Endothelial cell of umbilical vein (primary cell): ENCODE measurements around the gene SIRT5. TPM values are rescaled to one million over a fixed set of nuclear protein-coding genes. Genes with fewer than 3 reads are reported as not detected.

Experiments
- BruUV-seq: library from RNA; stranded (reverse); fragments of 400-500 nt; replicated peaks from 2 replicates; lab custom pipeline; 2021; lab: Mats Ljungman, UMichigan
- CTCF ChIA-PET: fragments of 300-600, 350-600 bp; sonication (Branson Sonifier 250); formaldehyde crosslinking; loops from one replicate; lab custom pipeline; 2021; ENCODE audit warnings: antibody characterized with exemption, inconsistent platforms; lab: Charles Lee
- POLR2A ChIA-PET: fragments of 300-600, 350-600 bp; sonication (Branson Sonifier 250); formaldehyde crosslinking; loops from one replicate; lab custom pipeline; 2021; ENCODE audit warnings: antibody characterized with exemption, inconsistent platforms; lab: Charles Lee
- DNase-seq: peaks from one replicate; pipeline ENCODE4 v3.0.0-alpha.2; 2011; ENCODE audit warnings: low read depth, low spot score
- FAIRE-seq: peaks from 2 replicates; lab custom pipeline; 2011; peaks lifted over from hg19 to GRCh38; lab: Jason Lieb, UNC
- H2AFZ ChIP-seq: 2 replicates; pipeline ENCODE4 v1.6.0; 2012; ENCODE audit warnings: low read depth, low read length, control low read depth, inconsistent platforms
- H3K27ac ChIP-seq: 2 replicates; pipeline ENCODE4 v1.5.1; 2011; ENCODE audit warnings: low read depth, mild to moderate bottlenecking, control low read depth, low read length, moderate library complexity; ENCODE audit not compliant: insufficient read depth
- H3K27me3 ChIP-seq, 2 experiments: 2 replicates each; pipeline versions ENCODE4 v1.6.0 to v1.6.1; 2011; ENCODE audit warnings: low read length in 2 of 2, mixed read lengths in 1 of 2; ENCODE audit not compliant: control insufficient read depth in 2 of 2, insufficient read depth in 2 of 2
- H3K36me3 ChIP-seq, 2 experiments: 2 replicates in 1 of 2; 3 replicates in 1 of 2; pipeline ENCODE4 v1.5.1; 2011; ENCODE audit warnings: low read length in 2 of 2, mild to moderate bottlenecking in 1 of 2, moderate library complexity in 1 of 2; ENCODE audit not compliant: control insufficient read depth in 2 of 2, insufficient read depth in 2 of 2; ENCODE audit errors: extremely low read depth in 1 of 2
- H3K4me1 ChIP-seq: 3 replicates; pipeline ENCODE4 v1.5.1; 2011; ENCODE audit warnings: mild to moderate bottlenecking, low read length; ENCODE audit not compliant: control insufficient read depth, insufficient read depth; ENCODE audit errors: extremely low read depth
- H3K4me2 ChIP-seq: 2 replicates; pipeline ENCODE4 v1.6.1; 2011; ENCODE audit warnings: low read length, control low read depth, mixed read lengths; ENCODE audit not compliant: insufficient read depth
- H3K4me3 ChIP-seq, 3 experiments: fragments of 200-600 bp in 1 of 3; sonication (generic), shearing (Covaris generic) in 1 of 3; replicated peaks in 1 of 3; 2 replicates each; pipeline ENCODE4 v1.5.1; 2011 to 2016; ENCODE audit warnings: control low read depth in 3 of 3, low read length in 3 of 3, mild to moderate bottlenecking in 2 of 3, inconsistent platforms in 1 of 3, low read depth in 1 of 3, moderate library complexity in 1 of 3; ENCODE audit not compliant: insufficient read depth in 1 of 3
- H3K79me2 ChIP-seq: 2 replicates; pipeline ENCODE4 v1.6.0; 2012; ENCODE audit warnings: low read length, inconsistent platforms; ENCODE audit not compliant: control insufficient read depth, insufficient read depth
- H3K9ac ChIP-seq: replicated peaks from 2 replicates; pipeline ENCODE3; 2011; ENCODE audit warnings: low read length, control low read depth; ENCODE audit not compliant: insufficient read depth; ENCODE audit errors: extremely low read depth
- H3K9me1 ChIP-seq: replicated peaks from 3 replicates; pipeline ENCODE4 v1.6.0; 2011; ENCODE audit warnings: mild to moderate bottlenecking, low read length; ENCODE audit not compliant: control insufficient read depth, insufficient read depth; ENCODE audit errors: extremely low read depth
- H3K9me3 ChIP-seq: replicated peaks from 2 replicates; pipeline ENCODE4 v1.5.1; 2012; ENCODE audit warnings: low read length, inconsistent platforms; ENCODE audit not compliant: control insufficient read depth, insufficient read depth
- H4K20me1 ChIP-seq: replicated peaks from 2 replicates; pipeline ENCODE3; 2011; ENCODE audit warnings: mild to moderate bottlenecking, low read length; ENCODE audit not compliant: control insufficient read depth, insufficient read depth; ENCODE audit errors: extremely low read depth
- EZH2 ChIP-seq: IDR thresholded peaks from 2 replicates; pipeline ENCODE4 v1.6.1; 2012; ENCODE audit warnings: borderline replicate concordance, low read depth, mild to moderate bottlenecking, moderate library complexity, low read length, inconsistent platforms; ENCODE audit not compliant: severe bottlenecking
- FOS ChIP-seq: IDR thresholded peaks from 2 replicates; pipeline ENCODE4 v1.6.1; 2011; ENCODE audit warnings: mild to moderate bottlenecking, low read length, moderate library complexity, borderline replicate concordance; ENCODE audit not compliant: insufficient read depth
- GATA2 ChIP-seq: IDR thresholded peaks from 2 replicates; pipeline ENCODE4 v1.7.0; 2011; ENCODE audit warnings: low read depth, mild to moderate bottlenecking, moderate library complexity, mixed read lengths, low read length; ENCODE audit not compliant: insufficient read length, insufficient read depth
- JUN ChIP-seq: IDR thresholded peaks from 2 replicates; pipeline ENCODE4 v1.6.1; 2011; ENCODE audit warnings: borderline replicate concordance, low read depth; ENCODE audit not compliant: insufficient read length, insufficient read depth
- MAX ChIP-seq: IDR thresholded peaks from 2 replicates; pipeline ENCODE4 v1.6.1; 2011; ENCODE audit not compliant: insufficient read depth, insufficient read length
- MYC ChIP-seq: IDR thresholded peaks from one replicate; pipeline ENCODE4 v1.6.1; 2011; ENCODE audit warnings: mild to moderate bottlenecking, low read depth, low read length
- POLR2A ChIP-seq: IDR thresholded peaks from 2 replicates; pipeline ENCODE4 v1.6.1; 2012; ENCODE audit warnings: low read depth, mild to moderate bottlenecking, control low read depth, low read length
- POLR2AphosphoS5 ChIP-seq: IDR thresholded peaks from 2 replicates; pipeline ENCODE4 v1.6.1; 2012; ENCODE audit warnings: low read depth, mild to moderate bottlenecking, control low read depth, low read length, moderate library complexity; ENCODE audit not compliant: insufficient read depth
- dilution Hi-C: fragments of 300-500 bp; cut with MboI; formaldehyde crosslinking; loops from one replicate; pipeline ENCODE4 v1.15.0; 2019; ENCODE audit warnings: low sequenced_read_pairs; ENCODE audit not compliant: extremely low pct_ligation_motif_present
- intact Hi-C: fragments of 100-400 bp; cut with micrococcal nuclease; formaldehyde crosslinking; loops from one replicate; pipeline ENCODE4 v1.10.0; 2022
- polyA plus RNA-seq, 4 experiments: library from polyadenylated mRNA; depleted of rRNA in 3 of 4; stranded (reverse) in 3 of 4; unstranded in 1 of 4; fragments of >200 nt; gene quantifications; 2 replicates each; pipeline versions ENCODE4 v1.2.1 to v1.2.3, GENCODE V29; 2011 to 2012; ENCODE audit warnings: missing spikeins in 1 of 4
- total RNA-seq: library from RNA; stranded (reverse); gene quantifications from 2 replicates; pipeline ENCODE4 v1.2.3, GENCODE V29; 2021
- TF ChIP-seq, protein P1 (sequence below), 2 donors: IDR thresholded peaks; 1 replicate in 1 of 2; 2 replicates in 1 of 2; pipeline ENCODE4 v1.5.1; 2011; ENCODE audit warnings: low read length in 2 of 2, mild to moderate bottlenecking in 2 of 2, moderate library complexity in 2 of 2, control low read depth in 1 of 2, inconsistent platforms in 1 of 2, low read depth in 1 of 2; ENCODE audit not compliant: insufficient read depth in 1 of 2; ENCODE audit errors: extremely low read depth in 1 of 2

The SIRT5 gene
- total and polyA plus RNA-seq, 2 donors (not counting 3 experiments of a cell fraction or from before 2014, with no cell fraction given): 4.7 to 7.2 TPM

- CTCF ChIA-PET: interaction anchor here (0.7 to 3.3 kb wide), 27 partner anchors 9 to 344 kb away, joined by 3 to 37 read pairs (median 5); partner anchors contain the start of genes GFOD1, NOL7, SIRT5 and TBC1D7
- dilution Hi-C loops (no loop called here), intact Hi-C loops (loop anchor here (1.0 to 5.0 kb wide), 4 partner anchors 52 to 202 kb away; no protein-coding TSS in a partner anchor)
- POLR2A ChIA-PET: no interaction called here
- Histone ChIP-seq H3K4me2 (no peak overlapping the region), H3K9me1 (no peaks in the 10 kb centered on the region), H3K4me1 (peaks cover 9% of the 10 kb centered on the region), H3K79me2 (no peaks in the 10 kb centered on the region), H3K9me3 (no peaks in the 10 kb centered on the region), H3K9ac (no peak overlapping the region), H3K4me3 (no peak overlapping the region), H4K20me1 (no peaks in the 10 kb centered on the region), H3K36me3 (no peaks in the 10 kb centered on the region), H2AFZ (no peak overlapping the region), H3K27me3 (no peaks in the 10 kb centered on the region), H3K27ac (no peak overlapping the region)
- FAIRE-seq (no peak), DNase-seq (no peak)
- TF ChIP-seq POLR2A (no peak), EZH2 (no peak), JUN (no peak), MAX (no peak), POLR2AphosphoS5 (no peak), MYC (no peak), FOS (no peak), GATA2 (no peak)
- TF ChIP-seq, protein P1, sequence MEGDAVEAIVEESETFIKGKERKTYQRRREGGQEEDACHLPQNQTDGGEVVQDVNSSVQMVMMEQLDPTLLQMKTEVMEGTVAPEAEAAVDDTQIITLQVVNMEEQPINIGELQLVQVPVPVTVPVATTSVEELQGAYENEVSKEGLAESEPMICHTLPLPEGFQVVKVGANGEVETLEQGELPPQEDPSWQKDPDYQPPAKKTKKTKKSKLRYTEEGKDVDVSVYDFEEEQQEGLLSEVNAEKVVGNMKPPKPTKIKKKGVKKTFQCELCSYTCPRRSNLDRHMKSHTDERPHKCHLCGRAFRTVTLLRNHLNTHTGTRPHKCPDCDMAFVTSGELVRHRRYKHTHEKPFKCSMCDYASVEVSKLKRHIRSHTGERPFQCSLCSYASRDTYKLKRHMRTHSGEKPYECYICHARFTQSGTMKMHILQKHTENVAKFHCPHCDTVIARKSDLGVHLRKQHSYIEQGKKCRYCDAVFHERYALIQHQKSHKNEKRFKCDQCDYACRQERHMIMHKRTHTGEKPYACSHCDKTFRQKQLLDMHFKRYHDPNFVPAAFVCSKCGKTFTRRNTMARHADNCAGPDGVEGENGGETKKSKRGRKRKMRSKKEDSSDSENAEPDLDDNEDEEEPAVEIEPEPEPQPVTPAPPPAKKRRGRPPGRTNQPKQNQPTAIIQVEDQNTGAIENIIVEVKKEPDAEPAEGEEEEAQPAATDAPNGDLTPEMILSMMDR (IDR thresholded peaks at IDR 0.05; ENCODE audit: extremely low read depth in 1 of 2, insufficient read depth in 1 of 2, low read depth in 1 of 2, low read length in 2 of 2): no peak
- BruUV-seq: no TSS peak
Observed at GRCh38 chr6:13538600-13538999, 35.8 kb upstream of the SIRT5 start.
